H9 (cell line): ENCODE data around the gene NPLOC4. TPM values are rescaled to one million over a fixed set of nuclear protein-coding genes. Genes with fewer than 3 reads are reported as not detected.

Experiments used
- DNase-seq: peaks from one replicate; pipeline ENCODE4 v3.0.0-alpha.2; 2017
- H2AFZ ChIP-seq: one replicate; pipeline ENCODE4 v1.6.1; 2013; ENCODE audit warnings: mild to moderate bottlenecking, low read length, control low read depth, moderate library complexity
- H2AK5ac ChIP-seq: 2 replicates; pipeline ENCODE4 v1.6.1; 2013; ENCODE audit warnings: low read length, control low read depth, mixed read lengths; ENCODE audit not compliant: insufficient read length
- H2BK120ac ChIP-seq: one replicate; pipeline ENCODE4 v1.6.1; 2013; ENCODE audit warnings: low read depth, mild to moderate bottlenecking, low read length, control low read depth, inconsistent platforms; ENCODE audit not compliant: poor library complexity, severe bottlenecking
- H2BK12ac ChIP-seq: 2 replicates; pipeline ENCODE4 v1.6.1; 2013; ENCODE audit warnings: low read length, control low read depth, mixed read lengths, low read depth; ENCODE audit not compliant: insufficient read length
- H2BK15ac ChIP-seq: 2 replicates; pipeline ENCODE4 v1.6.1; 2013; ENCODE audit warnings: low read depth, low read length, control low read depth
- H2BK20ac ChIP-seq: one replicate; pipeline ENCODE4 v1.6.1; 2013; ENCODE audit warnings: low read depth, mild to moderate bottlenecking, low read length, control low read depth, inconsistent platforms; ENCODE audit not compliant: poor library complexity, severe bottlenecking
- H2BK5ac ChIP-seq: 2 replicates; pipeline ENCODE4 v1.6.1; 2013; ENCODE audit warnings: low read length, control low read depth, mixed read lengths; ENCODE audit not compliant: insufficient read length
- H3K14ac ChIP-seq: 2 replicates; pipeline ENCODE4 v1.6.1; 2013; ENCODE audit warnings: low read length, control low read depth; ENCODE audit not compliant: insufficient read depth
- H3K18ac ChIP-seq: 2 replicates; pipeline ENCODE4 v1.6.1; 2013; ENCODE audit warnings: low read depth, mild to moderate bottlenecking, mixed read lengths, low read length, control low read depth; ENCODE audit not compliant: insufficient read length
- H3K23ac ChIP-seq: 2 replicates; pipeline ENCODE4 v1.6.1; 2013; ENCODE audit warnings: low read length, control low read depth, mixed read lengths, low read depth; ENCODE audit not compliant: insufficient read length
- H3K23me2 ChIP-seq: 2 replicates; pipeline ENCODE4 v1.6.1; 2013; ENCODE audit warnings: low read depth, mild to moderate bottlenecking, mixed read lengths, low read length, control low read depth; ENCODE audit not compliant: insufficient read length, poor library complexity, severe bottlenecking
- H3K27ac ChIP-seq: 2 replicates; pipeline ENCODE4 v1.5.1; 2013; ENCODE audit warnings: low read length, control low read depth, mixed read lengths, low read depth; ENCODE audit not compliant: insufficient read length
- H3K27me3 ChIP-seq: 2 replicates; pipeline ENCODE4 v1.6.1; 2013; ENCODE audit warnings: low read length, control low read depth, inconsistent platforms; ENCODE audit not compliant: insufficient read depth
- H3K4ac ChIP-seq: 2 replicates; pipeline ENCODE4 v1.6.1; 2013; ENCODE audit warnings: low read depth, mild to moderate bottlenecking, control low read depth, inconsistent platforms, low read length, moderate library complexity
- H3K4me1 ChIP-seq: 2 replicates; pipeline ENCODE4 v1.6.1; 2013; ENCODE audit warnings: low read length, control low read depth, inconsistent platforms; ENCODE audit not compliant: insufficient read depth
- H3K4me2 ChIP-seq: 2 replicates; pipeline ENCODE4 v1.6.1; 2013; ENCODE audit warnings: low read length, control low read depth, mixed read lengths; ENCODE audit not compliant: insufficient read length, insufficient read depth
- H3K56ac ChIP-seq: 2 replicates; pipeline ENCODE4 v1.6.1; 2013; ENCODE audit warnings: low read depth, mild to moderate bottlenecking, mixed read lengths, low read length, control low read depth; ENCODE audit not compliant: insufficient read length
- H3K79me1 ChIP-seq: 2 replicates; pipeline ENCODE4 v1.6.1; 2013; ENCODE audit warnings: low read depth, mild to moderate bottlenecking, moderate library complexity, low read length, control low read depth, inconsistent platforms; ENCODE audit not compliant: insufficient read depth, poor library complexity, severe bottlenecking
- H3K79me2 ChIP-seq: 2 replicates; pipeline ENCODE4 v1.6.1; 2013; ENCODE audit warnings: low read length, control low read depth, inconsistent platforms; ENCODE audit not compliant: insufficient read depth
- H3K9ac ChIP-seq: 2 replicates; pipeline ENCODE4 v1.6.1; 2013; ENCODE audit warnings: low read length, control low read depth, mixed read lengths; ENCODE audit not compliant: insufficient read length; ENCODE audit errors: extremely low read depth
- H3K9me3 ChIP-seq: one replicate; pipeline ENCODE4 v1.6.1; 2013; ENCODE audit warnings: low read depth, low read length, inconsistent platforms; ENCODE audit not compliant: control insufficient read depth
- H3T11ph ChIP-seq: one replicate; pipeline ENCODE4 v1.6.1; 2013; ENCODE audit warnings: mild to moderate bottlenecking, low read length, control low read depth, inconsistent platforms
- H4K20me1 ChIP-seq: one replicate; pipeline ENCODE4 v1.6.1; 2013; ENCODE audit not compliant: control insufficient read depth, insufficient read length, insufficient read depth
- H4K5ac ChIP-seq: 2 replicates; pipeline ENCODE4 v1.6.1; 2013; ENCODE audit warnings: low read depth, mild to moderate bottlenecking, mixed read lengths, low read length, control low read depth; ENCODE audit not compliant: insufficient read length
- H4K8ac ChIP-seq: replicated peaks from 2 replicates; pipeline ENCODE4 v1.6.1; 2013; ENCODE audit warnings: low read length, control low read depth, mixed read lengths, low read depth; ENCODE audit not compliant: insufficient read length
- H4K91ac ChIP-seq: 2 replicates; pipeline ENCODE4 v1.6.1; 2013; ENCODE audit warnings: low read depth, mild to moderate bottlenecking, moderate library complexity, mixed read lengths, low read length, control low read depth; ENCODE audit not compliant: insufficient read length
- H3K27ac Mint-ChIP-seq, 3 experiments: 2 replicates in 2 of 3; 3 replicates in 1 of 3; pipeline ENCODE4 v1.8.0; 2020 to 2021; ENCODE audit warnings: mixed read lengths in 3 of 3, mild to moderate bottlenecking in 1 of 3, moderate library complexity in 1 of 3
- H3K27me3 Mint-ChIP-seq: 2 replicates; pipeline ENCODE4 v1.8.0; 2021; ENCODE audit warnings: low read depth, mild to moderate bottlenecking, moderate library complexity, mixed read lengths
- H3K36me3 Mint-ChIP-seq, 3 experiments: 2 replicates in 2 of 3; 3 replicates in 1 of 3; pipeline ENCODE4 v1.8.0; 2020 to 2021; ENCODE audit warnings: low read depth in 3 of 3, mixed read lengths in 3 of 3; ENCODE audit not compliant: insufficient read depth in 1 of 3
- H3K4me1 Mint-ChIP-seq, 2 experiments: 2 replicates each; pipeline ENCODE4 v1.8.0; 2020; ENCODE audit warnings: mixed read lengths in 2 of 2
- H3K4me3 Mint-ChIP-seq, 2 experiments: 2 replicates in 1 of 2; 3 replicates in 1 of 2; pipeline ENCODE4 v1.8.0; 2020 to 2021; ENCODE audit warnings: mild to moderate bottlenecking in 2 of 2, mixed read lengths in 2 of 2, moderate library complexity in 1 of 2
- H3K9me3 Mint-ChIP-seq, 2 experiments: 2 replicates in 1 of 2; 3 replicates in 1 of 2; pipeline ENCODE4 v1.8.0; 2020; ENCODE audit warnings: mild to moderate bottlenecking in 2 of 2, mixed read lengths in 2 of 2, moderate library complexity in 1 of 2
- CTCF ChIP-seq: fragments of 200-600 bp; sonication (generic); conservative IDR thresholded peaks from 3 replicates; pipeline ENCODE4 v1.8.0; 2021; ENCODE audit warnings: antibody characterized with exemption, mild to moderate bottlenecking
- WGBS: extraction: QIAGEN DNeasy Blood & Tissue Kit; methylation state at CpG from one replicate; pipeline ENCODE4 v1.1.7; 2013; ENCODE audit warnings: missing lambda C conversion rate, low lambda C conversion rate, mixed read lengths; ENCODE audit not compliant: insufficient read length; ENCODE audit errors: extremely low coverage; 5-methylcytosine and 5-hydroxymethylcytosine counted together
- total RNA-seq: library from RNA; stranded (reverse); gene quantifications from 2 replicates; pipeline ENCODE4 v1.2.1, GENCODE V29; 2021

Gene NPLOC4
- total RNA-seq, 1 experiment from 2014 or later = 103 TPM

- peak; percentile 33 for DNase-seq
- H2AFZ ChIP-seq = no peak overlapping the region
- Mint-ChIP-seq H3K4me1 (peaks cover 21 to 28% of the 10 kb centered on the region in 2 experiments), H3K36me3 (peaks cover 8 to 13% (median 9%) of the 10 kb centered on the region in 3 experiments), H3K9me3 (peaks cover 4 to 8% of the 10 kb centered on the region in 2 experiments; a peak in 4 of 5 replicates), H3K27me3 (peaks cover 26% of the 10 kb centered on the region), H3K4me3 (peak overlapping the region; percentile 63 to 80), H3K27ac (no peak overlapping the region)
- no peak overlapping the region for H2BK20ac ChIP-seq
- no peak overlapping the region for H2AK5ac ChIP-seq
- H3K4me1 ChIP-seq = peaks cover 4% of the 10 kb centered on the region; the same call in 1 of the 2 replicates
- no peak overlapping the region for H3T11ph ChIP-seq
- H3K79me2 ChIP-seq = peaks cover 16% of the 10 kb centered on the region; the same call in 1 of the 2 replicates
- no peak overlapping the region for H3K56ac ChIP-seq
- no peak overlapping the region for H2BK5ac ChIP-seq
- H3K9me3 ChIP-seq = no peaks in the 10 kb centered on the region
- no peak overlapping the region for H3K27ac ChIP-seq
- H3K14ac ChIP-seq = no peak overlapping the region
- TF ChIP-seq CTCF = no peak
- H3K4ac ChIP-seq = no peak overlapping the region
- H3K9ac ChIP-seq = no peak overlapping the region
- peaks cover 2% of the 10 kb centered on the region for H3K79me1 ChIP-seq
- no peak overlapping the region for H2BK15ac ChIP-seq
- no peaks in the 10 kb centered on the region for H4K20me1 ChIP-seq
- no peak overlapping the region for H3K18ac ChIP-seq
- H3K23me2 ChIP-seq = peaks cover 36% of the 10 kb centered on the region
- H4K8ac ChIP-seq = no peak overlapping the region
- H3K4me2 ChIP-seq = peak overlapping the region; percentile 9
- no peaks in the 10 kb centered on the region; the same call in 1 of the 2 replicates for H3K27me3 ChIP-seq
- no peak overlapping the region for H3K23ac ChIP-seq
- H4K91ac ChIP-seq = no peak overlapping the region
- no CpG with 5 or more reads among the region's 4 CpGs for WGBS
- no peak overlapping the region for H4K5ac ChIP-seq
- no peak overlapping the region for H2BK12ac ChIP-seq
- no peak overlapping the region for H2BK120ac ChIP-seq
Observed at GRCh38 chr17:81516439-81516838, 120.5 kb downstream of the NPLOC4 start.
